HG03575 (cell line): ENCODE results near the gene INO80.
"Not testable (repeated sequence)": the region's sequence is repeated elsewhere in the genome, so short reads cannot be mapped to it uniquely, and the experiment has no call there.

Experiments used
- ATAC-seq: cut with Tn5 transposase; IDR thresholded peaks from one replicate; pipeline ENCODE4 v1.9.1; 2021; ENCODE audit not compliant: unreplicated experiment, insufficient number of reproducible peaks, low FRiP score; ENCODE audit errors: extremely low read depth

Gene INO80

GRCh38 chr15:41116116-41116961 lies at the start of gene INO80:
Gene INO80 (minus strand): TSS chr15:41116280. CDS start chr15:41096310, 19,970 bp downstream.
- peak; percentile 41 for ATAC-seq

DNA sequence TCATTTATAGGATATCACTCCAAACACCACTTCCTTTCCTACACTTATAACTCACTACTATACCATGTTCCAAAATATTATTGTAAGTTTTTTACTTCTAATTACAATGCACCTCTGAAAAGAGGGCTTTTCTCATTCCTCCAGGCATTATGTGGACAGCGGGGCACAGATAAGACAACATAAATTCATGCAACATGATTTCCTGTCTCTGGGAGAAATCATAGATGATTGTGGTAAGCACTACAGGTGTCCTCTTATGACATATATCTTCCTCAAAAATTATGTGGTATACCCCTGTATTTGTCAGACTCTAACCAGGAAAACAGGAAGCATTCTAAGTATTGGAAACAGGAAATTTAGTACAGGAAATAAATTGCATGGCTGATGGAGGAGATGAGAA lies 45.7 kb upstream of the INO80 start:
- no peak for ATAC-seq

- no peak for ATAC-seq
Observed at GRCh38 chr15:41161336-41161735, 45.3 kb upstream of the INO80 start.

DNA sequence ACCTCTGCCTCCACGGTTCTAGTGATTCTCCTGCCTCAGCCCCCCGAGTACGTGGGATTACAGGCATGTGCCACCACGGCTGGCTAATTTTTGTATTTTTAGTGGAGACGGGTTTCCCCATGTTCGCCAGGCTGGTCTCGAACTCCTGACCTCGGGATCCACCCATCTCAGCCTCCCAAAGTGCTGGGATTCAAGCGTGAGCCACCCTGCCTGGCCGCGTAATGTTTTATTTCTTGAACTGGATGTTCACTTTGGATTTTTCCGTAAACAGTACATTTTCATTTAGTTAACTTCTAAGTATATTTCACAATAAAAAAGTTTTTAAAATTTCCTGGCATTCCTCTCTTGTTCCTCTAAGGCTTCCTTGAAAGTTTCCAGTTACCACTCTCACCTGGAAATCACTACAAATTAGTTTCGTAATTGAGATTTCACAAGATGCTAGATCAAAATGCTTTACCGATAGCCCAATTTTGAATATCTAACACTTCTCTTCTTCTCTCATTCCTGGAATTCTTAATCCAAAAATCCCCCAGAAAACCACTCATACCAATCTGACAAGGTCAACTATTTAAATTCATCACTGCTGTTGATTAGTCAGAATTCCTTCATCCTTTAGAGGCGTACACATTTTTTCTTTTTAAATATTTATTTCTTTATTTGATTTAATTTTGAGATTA lies 44.7 kb upstream of the INO80 start:
- no peak for ATAC-seq

DNA sequence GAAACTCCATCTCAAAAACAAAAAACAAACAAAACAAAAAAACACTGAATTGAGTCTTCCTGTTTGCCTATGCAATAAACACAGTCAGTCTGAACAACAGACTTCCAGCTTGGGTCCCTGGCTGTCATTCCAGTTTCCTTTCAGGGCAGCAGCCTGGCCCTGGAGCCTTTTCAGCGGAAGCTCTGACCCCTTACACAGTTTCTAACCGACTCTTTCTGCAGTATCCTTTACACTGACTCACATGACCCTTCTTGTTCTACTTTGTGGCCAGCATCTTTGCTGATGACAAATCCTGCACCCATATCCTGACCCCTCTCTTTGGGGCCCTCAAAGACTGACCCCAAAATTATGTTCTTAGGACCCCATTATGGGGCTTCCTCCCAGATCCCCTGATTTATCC lies 38.3 kb upstream of the INO80 start:
- ATAC-seq: no peak

- ATAC-seq: no peak
Observed at GRCh38 chr15:41153733-41154132, 37.7 kb upstream of the INO80 start.

DNA sequence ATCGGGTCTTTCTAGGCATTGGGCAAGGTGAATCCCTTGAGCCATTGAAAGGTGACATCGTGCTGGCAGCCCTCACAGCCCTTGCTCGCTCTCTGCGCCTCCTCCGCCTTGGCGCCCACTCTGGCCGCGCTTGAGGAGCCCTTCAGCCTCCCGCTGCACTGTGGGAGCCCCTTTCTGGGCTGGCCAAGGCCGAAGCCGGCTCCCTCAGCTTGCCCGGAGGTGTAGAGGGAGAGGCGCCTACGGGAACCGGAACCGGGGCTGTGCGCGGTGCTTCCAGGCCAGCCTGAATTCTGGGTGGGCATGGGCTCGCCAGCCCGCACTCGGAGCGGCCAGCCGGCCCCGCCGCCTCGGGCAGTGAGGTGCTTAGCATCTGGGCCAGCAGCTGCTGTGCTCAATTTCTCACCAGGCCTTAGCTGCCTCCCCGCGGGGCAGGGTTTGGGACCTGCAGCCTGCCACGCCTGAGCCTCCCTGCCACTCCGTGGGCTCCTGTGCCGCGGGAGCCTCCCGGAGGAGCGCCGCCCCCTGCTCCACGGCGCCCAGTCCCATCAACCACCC lies 35.4 kb upstream of the INO80 start:
- ATAC-seq: no peak

GRCh38 chr15:41150279-41150678 lies 34.2 kb upstream of the INO80 start:
- no peak for ATAC-seq

DNA sequence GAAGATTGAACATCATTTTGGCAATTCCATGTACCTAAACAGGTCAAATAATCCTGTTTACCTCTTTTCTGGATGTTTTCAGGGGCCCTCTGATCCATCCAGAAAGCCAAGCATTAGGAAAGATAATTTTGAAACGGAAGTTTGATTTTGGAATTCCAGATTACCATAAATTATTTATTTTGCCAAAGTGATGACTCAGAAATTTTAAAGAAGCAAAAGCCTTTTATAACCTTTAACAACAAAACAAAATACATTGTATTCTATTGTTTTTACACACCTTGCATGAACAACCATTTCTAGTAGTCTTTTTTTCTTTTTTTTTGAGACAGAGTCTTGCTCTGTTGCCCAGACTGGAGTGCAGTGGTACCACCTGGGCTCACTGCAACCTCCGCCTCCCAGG lies 32.0 kb upstream of the INO80 start:
- no peak for ATAC-seq

DNA sequence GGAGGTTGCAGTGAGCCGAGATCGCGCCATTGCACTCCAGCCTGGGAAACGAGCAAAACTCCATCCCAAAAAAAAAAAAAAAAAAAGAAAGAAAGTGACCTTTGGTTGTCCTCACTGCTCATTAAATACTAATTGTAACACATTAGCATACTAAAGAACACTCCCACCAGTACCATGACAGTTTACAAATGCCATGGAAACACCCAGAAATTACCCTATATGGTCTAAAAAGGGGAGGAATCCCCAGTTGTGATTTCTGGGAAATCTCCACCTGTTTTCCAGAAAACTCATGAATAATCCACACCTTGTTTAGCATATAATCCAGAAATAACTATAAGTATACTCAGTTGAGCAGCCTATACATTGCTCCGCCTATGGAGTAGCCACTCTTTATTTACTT lies 23.5 kb upstream of the INO80 start:
- ATAC-seq: no peak

- not testable (repeated sequence) for ATAC-seq
Observed at GRCh38 chr15:41139112-41139511, 23.0 kb upstream of the INO80 start.

GRCh38 chr15:41135580-41135979 lies 19.5 kb upstream of the INO80 start:
- ATAC-seq: not testable (repeated sequence)

DNA sequence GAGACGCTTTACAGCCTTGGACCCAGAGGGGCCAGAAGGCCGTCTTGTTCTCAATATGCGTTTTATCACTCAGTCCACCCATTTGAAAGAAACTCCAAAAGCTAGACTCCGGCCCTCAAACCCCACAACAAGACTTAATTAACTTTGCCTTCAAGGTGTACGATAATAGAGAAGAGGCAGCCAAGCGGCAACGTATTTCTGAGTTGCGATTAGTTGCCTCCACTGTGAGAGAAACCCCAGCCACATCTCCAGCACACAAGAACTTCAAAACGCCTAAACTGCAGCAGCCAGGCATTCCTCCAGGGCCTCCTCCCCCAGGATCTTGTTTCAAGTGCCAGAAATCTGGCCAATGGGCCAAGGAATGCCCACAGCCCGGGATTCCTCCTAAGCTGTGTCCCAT lies 17.4 kb upstream of the INO80 start:
- no peak for ATAC-seq

DNA sequence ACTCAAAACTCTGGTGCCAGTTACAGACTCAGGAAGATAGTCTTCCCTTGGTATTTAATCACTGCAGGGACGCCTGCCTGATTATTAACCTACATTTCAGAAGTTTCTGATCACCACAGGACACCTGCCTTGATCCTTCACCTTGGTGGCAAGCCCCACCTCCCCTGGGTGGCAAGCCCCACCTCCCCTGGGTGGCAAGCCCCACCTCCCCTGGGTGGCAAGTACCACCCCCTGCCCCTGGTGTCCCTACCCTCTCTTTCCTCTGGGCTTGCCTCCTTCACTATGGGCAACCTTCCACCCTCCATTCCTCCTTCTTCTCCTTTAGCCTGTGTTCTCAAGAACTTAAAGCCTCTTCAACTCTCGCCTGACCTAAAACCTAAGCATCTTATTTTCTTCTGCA lies 16.0 kb upstream of the INO80 start:
- not testable (repeated sequence) for ATAC-seq

GRCh38 chr15:41128174-41128902 lies 12.3 kb upstream of the INO80 start:
- no peak for ATAC-seq

DNA sequence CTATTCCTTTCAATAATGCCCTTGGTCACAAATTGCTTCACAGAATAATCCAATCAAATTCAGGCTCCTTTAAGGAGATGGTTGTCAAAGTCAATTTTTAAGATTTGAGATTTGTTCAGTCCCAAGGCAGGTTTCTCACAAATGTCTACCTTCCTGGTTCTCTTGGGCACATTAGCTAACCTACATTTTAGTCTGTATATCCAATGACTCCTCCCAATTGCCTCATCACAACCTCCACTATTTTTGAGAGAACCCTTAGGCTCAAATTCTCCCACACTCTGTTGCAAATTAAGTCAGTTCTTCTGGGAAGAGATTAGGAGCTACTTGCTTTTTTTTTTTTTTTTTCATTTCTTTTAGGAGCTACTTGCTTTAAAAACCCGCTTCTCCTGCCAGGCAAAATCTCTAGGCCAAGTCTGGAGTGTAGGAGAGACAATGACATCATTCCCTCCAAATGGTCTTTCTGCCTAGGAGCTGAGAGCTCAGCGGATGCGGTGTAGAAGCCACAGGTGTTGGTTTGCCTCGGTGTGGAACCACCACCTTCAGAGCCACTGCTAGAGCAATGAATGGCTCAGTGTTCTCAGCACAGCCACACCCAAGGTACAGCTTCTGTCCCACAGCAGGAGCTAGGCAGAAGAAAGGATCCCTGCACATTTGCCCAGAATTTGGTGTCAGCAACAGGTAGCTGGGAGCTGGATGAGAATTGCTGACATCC lies 10.0 kb upstream of the INO80 start:
- ATAC-seq: no peak

DNA sequence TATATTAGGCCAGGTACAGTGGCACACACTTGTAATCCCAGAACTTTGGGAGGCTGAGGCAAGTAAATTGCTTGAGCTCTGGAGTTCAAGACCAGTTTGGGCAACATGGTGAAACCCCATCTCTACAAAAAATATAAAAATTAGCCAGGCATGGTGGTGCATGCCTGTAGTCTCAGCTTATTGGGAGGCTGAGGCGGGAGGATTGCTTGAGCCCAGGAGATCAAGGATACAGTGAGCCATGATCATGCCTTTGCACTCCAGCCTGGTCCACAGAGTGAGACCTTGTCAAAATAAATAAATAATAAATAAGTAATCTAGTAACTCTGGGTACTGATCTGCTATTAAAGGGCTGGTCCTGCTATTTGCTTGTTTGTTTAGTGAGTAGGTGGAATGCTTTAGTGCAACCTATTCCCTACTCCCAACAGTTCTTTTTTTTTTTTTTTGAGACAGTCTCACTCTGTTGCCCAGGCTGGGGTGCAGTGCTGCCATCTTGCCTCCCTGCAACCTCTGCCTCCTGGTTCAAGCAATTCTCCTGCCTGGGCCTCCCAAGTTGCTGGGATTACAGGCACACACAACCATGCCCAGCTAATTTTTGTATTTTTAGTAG lies 9.1 kb upstream of the INO80 start:
- ATAC-seq: no peak

GRCh38 chr15:41124058-41124457 lies 8.0 kb upstream of the INO80 start:
- no peak for ATAC-seq

- no peak for ATAC-seq
Observed at GRCh38 chr15:41122849-41123248, 6.8 kb upstream of the INO80 start.
